Astrocyte of the spinal cord (primary cell): Measurements from ENCODE around the gene ATP6V1A.

Experiments
- DNase-seq: peaks from one replicate; pipeline ENCODE4 v3.0.0; 2011; ENCODE audit warnings: low read depth, low spot score
- H3K4me3 ChIP-seq: 2 replicates; pipeline ENCODE4 v1.5.1; 2011; ENCODE audit warnings: low read depth, mild to moderate bottlenecking, low read length, moderate library complexity
- CTCF ChIP-seq: IDR thresholded peaks from 2 replicates; pipeline ENCODE4 v1.5.1; 2012; ENCODE audit warnings: low read depth, mild to moderate bottlenecking, low read length, inconsistent platforms
- in situ Hi-C: cut with HindIII; loops from 2 replicates; pipeline ENCODE4 v1.10.0; 2017; ENCODE audit warnings: low sequenced_read_pairs

The ATP6V1A gene

GRCh38 chr3:113744941-113745755, 1.7 kb upstream of the ATP6V1A start:
- peak overlapping the region; percentile 98 for H3K4me3 ChIP-seq
- DNase-seq = peak; percentile 89
- in situ Hi-C loops = no loop called here
- TF ChIP-seq CTCF = peak; percentile 66

GRCh38 chr3:113745756-113746547, 883 bp upstream of the ATP6V1A start, which contains the start of gene NAA50:
Gene NAA50, minus strand, starts transcription at chr3:113746249. Its CDS starts 300 bp downstream, at chr3:113745949.
- H3K4me3 ChIP-seq = peak within 1 kb of the TSS; percentile 98
- in situ Hi-C loops = no loop called here
- peak; percentile 92 for DNase-seq
- peak; percentile 47 for TF ChIP-seq CTCF

GRCh38 chr3:113747283-113748046, 630 bp downstream of the ATP6V1A start:
- no peak for DNase-seq
- in situ Hi-C loops = no loop called here
- peak overlapping the region; percentile 98 for H3K4me3 ChIP-seq
- no peak for TF ChIP-seq CTCF

- no peak overlapping the region for H3K4me3 ChIP-seq
- TF ChIP-seq CTCF = no peak
- DNase-seq = no peak
- in situ Hi-C loops = no loop called here
Observed at GRCh38 chr3:113751141-113751540, 4.3 kb downstream of the ATP6V1A start.

GRCh38 chr3:113753376-113753985, 6.6 kb downstream of the ATP6V1A start:
- H3K4me3 ChIP-seq = no peak overlapping the region
- in situ Hi-C loops = no loop called here
- no peak for DNase-seq
- no peak for TF ChIP-seq CTCF
